ENCODE data around the gene TUBGCP2. TPM values are rescaled to one million over a fixed set of nuclear protein-coding genes. Genes with fewer than 3 reads are reported as not detected.

Gene TUBGCP2
- total and polyA plus RNA-seq, 2 of the 13 experiments (the other 11 are each of a cell fraction or from before 2014, with no cell fraction given): 21.3 to 34.5 TPM

- TF ChIP-seq HMGXB4 (CRISPR knock-in tag; IDR thresholded peaks at IDR 0.05; ENCODE audit: borderline replicate concordance in 1 of 2, low read depth in 1 of 2) (peak; percentile 28 to 31; a peak in 3 of 4 replicates), SP5 (CRISPR knock-in tag; IDR thresholded peaks at IDR 0.05; ENCODE audit: borderline replicate concordance, low read depth) (no peak), ZBTB34 (CRISPR knock-in tag; IDR thresholded peaks at IDR 0.05) (0 out of 2 replicates have a peak, but pooled peaks have one; percentile 12), GLI4 (CRISPR knock-in tag; IDR thresholded peaks at IDR 0.05; ENCODE audit: borderline replicate concordance) (peak; percentile 61; the same call in 1 of the 2 replicates), ZNF639 (CRISPR knock-in tag; conservative IDR thresholded peaks at IDR 0.05) (0 out of 2 replicates have a peak, but pooled peaks have one; percentile 34), TFDP2 (CRISPR knock-in tag; IDR thresholded peaks at IDR 0.05) (peak; percentile 49; the same call in 1 of the 2 replicates), REST (IDR thresholded peaks at IDR 0.05; ENCODE audit: borderline replicate concordance in 1 of 2, low read depth in 1 of 2, low read length in 2 of 2) (0 out of 4 replicates have a peak, but pooled peaks of 1 of the 2 experiments have one; percentile 2), U2AF2 (IDR thresholded peaks at IDR 0.05; ENCODE audit: low read depth, low read length) (no peak), AKAP8 (CRISPR knock-in tag; IDR thresholded peaks at IDR 0.05) (no peak), ZNF792 (CRISPR knock-in tag; IDR thresholded peaks at IDR 0.05) (0 out of 2 replicates have a peak, but pooled peaks have one; percentile 24), CTCF (CRISPR knock-in tag; IDR thresholded peaks at IDR 0.05) (peak; percentile 49), ZNF724P (CRISPR knock-in tag; IDR thresholded peaks at IDR 0.05; ENCODE audit: borderline replicate concordance) (no peak), MXD4 (CRISPR knock-in tag; IDR thresholded peaks at IDR 0.05) (peak; percentile 77), HNRNPLL (IDR thresholded peaks at IDR 0.05; ENCODE audit: low read depth, low read length, poor library complexity, severe bottlenecking) (peak; percentile 31), ZNF776 (CRISPR knock-in tag; IDR thresholded peaks at IDR 0.05) (0 out of 2 replicates have a peak, but pooled peaks have one; percentile 10)
Measured at GRCh38 chr10:133357285-133358161, 48.9 kb upstream of the TUBGCP2 start, which contains the start of gene FUOM (continued).
